Activated T-helper 9 cell treated with anti-CD3 and anti-CD28 coated beads, Interleukin-2, amount 50 U/mL, for 16 hours (primary cell): ENCODE results near the gene LONRF2.

Experiments used
- DNase-seq: peaks from one replicate; pipeline ENCODE4 v3.0.0-alpha.2; 2020; ENCODE audit warnings: low read depth

Gene LONRF2

DNA sequence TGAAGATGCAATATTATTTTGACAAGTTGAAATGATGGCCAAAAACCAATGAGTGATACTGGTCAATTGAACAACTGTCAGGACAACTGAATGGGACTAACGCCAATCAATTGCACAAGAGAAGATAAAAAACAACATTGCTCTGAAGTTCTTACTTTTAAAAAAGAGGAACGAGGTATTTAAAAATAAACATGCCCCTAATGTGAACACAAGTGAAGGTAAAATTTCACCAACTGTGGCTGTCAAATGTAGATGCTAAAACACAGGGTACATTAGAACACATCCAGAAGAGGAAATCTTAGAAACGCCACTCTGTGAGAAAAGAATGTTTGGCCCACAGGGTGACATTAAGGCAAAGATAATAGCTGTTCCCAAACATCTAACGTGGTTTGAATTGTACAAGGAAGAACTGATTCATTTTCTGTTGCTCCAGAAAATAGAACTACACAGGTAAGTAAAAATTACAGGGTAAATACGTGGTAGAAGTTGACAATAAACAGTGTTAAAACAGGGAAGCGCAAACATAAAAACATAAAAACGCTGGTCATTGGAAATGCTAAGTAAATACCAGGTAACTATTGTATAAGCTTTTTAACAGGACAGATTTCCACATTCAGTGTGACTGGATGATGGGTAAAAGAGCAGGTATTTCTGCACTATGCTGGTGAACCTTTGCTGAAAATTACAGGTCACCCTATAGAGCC lies 20.3 kb downstream of the LONRF2 start:
- no peak for DNase-seq

DNA sequence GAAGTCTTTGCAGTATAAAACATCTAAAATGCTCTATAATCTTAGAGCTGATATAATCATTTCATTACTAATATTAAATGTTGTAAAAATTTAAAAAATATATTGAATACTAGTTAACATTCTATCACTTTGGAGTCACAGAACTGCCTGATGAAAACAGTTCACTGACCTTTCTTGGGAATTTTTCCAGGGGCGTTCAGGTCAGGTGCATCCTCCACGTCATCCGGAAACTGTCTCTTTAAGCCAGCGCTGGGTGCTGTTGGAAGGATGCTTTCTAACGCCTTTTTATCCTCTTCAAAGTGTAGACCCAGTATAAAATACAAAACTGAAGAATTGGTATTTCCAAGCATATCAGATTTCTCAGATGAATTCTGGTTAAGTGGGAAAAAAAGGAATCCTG lies 22.8 kb downstream of the LONRF2 start:
- no peak for DNase-seq

DNA sequence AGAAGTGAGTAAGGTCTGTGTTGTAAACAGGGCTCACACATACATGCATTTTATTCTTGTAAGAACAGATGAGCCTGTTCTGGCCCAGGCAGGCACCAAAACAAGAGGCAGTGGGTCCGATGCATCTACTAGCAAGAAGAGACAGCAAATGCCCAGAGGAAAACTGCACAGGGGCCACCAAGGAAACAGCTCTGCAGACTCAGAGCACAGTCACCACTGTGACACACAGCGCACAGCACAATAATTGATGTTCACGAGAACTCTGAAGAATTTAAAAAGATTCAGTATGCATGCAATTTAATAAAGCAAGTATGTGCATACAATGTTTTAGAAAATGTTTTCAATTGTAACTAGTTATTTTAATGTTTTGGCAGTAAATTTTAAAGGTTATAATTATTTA lies 24.8 kb downstream of the LONRF2 start:
- no peak for DNase-seq

DNA sequence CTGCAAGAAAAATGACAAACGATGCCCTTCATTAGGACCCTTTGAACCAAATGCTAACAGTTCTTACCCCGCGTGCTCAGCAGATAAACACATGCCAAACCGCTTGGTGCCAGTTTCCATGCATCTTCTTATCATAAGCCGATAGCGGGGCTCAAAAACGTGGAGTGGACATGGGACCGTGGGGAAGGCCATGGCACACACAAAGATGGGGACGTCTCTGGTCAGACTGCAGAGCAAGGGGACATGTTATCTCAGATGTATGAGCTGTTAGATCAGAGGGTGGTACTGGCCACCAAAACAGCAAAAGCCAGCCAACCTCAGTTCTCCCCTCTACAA lies 28.2 kb downstream of the LONRF2 start:
- no peak for DNase-seq

DNA sequence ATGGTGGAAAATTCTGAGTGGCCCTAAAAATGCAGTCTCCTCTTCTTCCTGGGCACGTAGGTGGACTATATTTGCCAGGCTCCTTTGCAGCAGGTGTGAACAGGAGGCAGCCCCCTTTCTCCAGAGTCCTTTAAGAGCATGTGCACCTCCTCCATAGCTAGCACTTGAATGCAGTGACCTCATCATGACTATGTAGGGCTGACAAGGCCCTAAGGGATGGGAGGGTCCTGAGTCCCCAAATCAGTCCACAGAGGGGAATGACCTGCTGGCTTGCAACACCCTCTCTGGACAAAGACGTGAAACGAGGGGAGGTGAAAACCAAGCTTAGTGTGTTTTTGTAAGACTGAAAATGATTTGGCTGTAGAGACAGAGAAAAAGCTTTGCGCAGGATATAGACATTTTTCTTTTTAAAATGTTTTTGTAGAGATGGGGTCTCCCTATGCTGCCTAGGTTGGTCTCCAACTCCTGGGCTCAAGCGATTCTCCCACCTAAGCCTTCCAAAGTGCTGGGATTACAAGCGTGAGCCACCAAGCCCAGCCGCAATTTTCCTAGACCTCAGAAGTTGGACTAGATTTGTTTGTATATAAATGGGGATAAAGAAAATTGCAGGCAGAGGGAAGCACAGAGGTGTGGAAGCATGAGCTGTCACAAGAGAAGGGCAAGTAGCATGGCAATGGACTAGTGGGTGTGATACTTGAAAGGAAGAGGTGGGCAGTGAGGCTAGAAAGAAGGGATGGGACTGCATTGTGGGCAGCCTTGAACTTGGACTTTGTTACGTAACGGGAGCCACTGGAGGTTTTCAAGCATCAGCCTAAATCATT lies 28.8 kb downstream of the LONRF2 start:
- no peak for DNase-seq

DNA sequence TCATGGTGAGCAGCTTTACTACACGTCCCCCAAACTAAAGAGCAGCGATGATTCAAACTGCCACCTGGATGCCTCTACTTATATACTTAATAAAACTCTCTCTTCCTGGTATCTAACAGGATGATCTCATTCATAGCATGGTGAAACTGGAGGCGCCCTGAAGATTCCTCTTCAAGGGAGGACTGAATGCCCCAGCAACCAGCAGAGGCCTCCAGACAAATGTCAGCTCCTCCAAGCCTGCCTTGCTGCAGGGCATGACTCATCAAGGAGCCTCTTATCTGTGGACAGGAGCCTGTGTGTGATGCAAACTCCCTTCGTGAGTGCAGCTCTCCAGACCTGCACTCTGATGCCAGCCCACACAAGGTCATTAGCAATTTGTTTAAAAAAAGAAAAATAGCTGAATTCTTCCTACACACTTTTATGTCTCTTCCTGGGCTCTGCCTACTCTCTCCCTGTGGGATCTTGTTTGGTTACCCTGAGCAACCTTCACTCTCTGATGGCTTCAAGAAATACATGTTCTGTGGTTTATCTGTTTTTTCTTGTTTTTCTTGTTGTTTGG lies 30.2 kb downstream of the LONRF2 start:
- peak; percentile 5 for DNase-seq

DNA sequence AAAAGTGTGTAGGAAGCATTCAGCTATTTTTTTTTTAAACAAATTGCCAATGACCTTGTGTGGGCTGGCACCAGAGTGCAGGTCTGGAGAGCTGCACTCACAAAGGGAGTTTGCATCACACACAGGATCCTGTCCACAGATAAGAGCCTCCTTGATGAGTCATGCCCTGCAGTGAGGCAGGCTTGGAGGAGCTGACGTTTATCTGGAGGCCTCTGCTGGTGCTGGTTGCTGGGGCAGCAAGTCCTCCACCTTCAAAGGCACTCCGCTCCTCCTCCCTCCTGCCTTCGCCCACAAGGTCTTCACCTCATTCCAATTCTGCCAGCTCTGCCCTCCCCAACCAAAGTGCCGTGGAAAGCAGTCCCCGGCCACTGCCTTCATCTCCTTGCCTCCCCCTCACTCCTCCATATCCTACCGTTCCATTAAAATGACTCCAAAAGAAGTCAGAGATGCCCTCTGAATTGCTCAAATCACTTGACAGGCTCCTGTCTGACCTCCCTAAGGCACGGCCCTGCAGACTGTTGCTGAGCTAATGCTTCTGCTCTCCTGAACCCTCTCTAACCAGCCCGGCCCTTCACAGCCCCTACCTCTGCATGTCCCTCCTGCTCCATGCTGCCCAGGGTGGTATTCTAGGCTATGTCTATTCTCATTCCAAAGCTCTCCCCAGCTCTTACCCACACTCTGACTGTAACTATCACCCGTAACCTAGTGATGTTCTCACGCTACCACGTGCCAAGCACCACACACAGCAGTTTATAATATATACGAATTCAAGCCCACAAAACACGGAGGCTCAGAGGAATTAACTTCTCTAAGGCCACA lies 30.9 kb downstream of the LONRF2 start:
- peak; percentile 25 for DNase-seq

DNA sequence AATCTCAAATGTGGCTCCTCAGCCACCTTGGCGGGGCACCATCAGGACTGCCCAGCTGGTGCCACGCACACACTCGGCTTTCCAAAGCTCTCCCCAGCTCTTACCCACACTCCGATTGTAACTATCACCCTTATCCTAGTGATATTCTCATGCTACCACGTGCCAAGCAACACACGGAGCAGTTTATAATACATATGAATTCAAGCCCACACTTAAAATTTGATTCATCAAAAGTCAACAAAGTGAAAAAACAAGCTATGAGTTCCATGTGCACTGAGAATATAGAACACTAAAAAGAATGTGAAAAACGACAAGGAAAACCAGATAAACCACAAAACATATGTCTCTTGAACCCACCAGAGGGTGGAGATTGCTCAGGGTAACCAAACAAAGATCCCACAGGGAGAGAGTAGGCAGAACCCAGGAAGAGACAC lies 31.6 kb downstream of the LONRF2 start:
- no peak for DNase-seq

DNA sequence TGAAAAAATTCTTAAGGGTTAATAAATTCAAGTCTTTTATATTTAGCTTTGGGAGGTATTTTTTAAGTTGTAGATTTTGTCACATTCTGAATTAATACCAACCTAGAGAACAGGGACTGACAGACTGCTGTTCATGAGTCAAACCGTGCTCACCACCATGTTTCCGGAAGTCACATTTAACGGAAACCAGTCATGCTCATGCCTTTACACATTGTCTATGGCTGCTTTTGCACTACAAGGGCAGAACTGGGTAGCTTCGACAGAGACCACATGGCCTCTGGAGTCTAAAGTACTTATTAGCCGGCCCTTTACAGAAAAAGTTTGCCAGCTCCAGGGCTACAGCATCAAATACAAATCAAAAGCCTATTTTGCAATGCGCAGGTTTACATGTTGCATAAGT lies 33.3 kb downstream of the LONRF2 start:
- DNase-seq, result no peak

DNA sequence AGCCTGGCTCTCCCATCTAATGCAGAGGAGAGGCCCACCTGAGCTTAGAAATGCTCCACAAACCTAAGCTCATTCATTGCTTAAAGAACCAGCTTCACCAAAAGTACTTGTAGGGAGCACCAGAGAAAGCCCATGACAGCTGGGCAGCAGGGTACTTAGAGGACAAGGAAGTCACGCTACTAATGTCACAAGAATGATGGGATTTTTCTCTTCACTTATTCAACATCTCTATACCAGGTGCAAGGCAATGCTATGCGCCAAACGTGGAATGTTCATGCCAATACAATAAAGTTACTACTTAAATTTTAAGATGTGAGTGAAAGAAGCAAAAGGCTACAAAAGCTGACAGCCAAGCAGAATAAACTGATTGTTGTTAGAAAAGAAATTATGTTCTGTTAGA lies 36.0 kb downstream of the LONRF2 start:
- DNase-seq, result no peak

DNA sequence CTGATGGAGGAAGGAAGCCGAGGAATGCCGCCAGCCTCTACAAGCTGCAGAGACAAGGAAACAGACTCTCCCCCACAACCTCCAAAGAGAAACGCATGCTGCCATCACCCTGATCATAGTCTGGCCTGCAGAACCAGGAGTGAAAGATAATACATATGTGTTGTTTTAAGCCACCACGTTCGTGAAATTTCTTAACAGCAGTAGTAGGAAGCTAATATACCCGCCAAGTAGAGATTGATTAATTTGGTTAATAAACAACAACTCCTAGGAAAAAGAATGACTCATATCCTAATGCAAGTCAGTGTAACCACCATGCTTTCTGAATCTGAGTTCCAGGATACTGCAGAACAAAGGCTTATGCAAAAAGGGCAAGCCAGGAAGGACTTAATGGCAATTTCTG lies 36.6 kb downstream of the LONRF2 start:
- DNase-seq, result no peak

DNA sequence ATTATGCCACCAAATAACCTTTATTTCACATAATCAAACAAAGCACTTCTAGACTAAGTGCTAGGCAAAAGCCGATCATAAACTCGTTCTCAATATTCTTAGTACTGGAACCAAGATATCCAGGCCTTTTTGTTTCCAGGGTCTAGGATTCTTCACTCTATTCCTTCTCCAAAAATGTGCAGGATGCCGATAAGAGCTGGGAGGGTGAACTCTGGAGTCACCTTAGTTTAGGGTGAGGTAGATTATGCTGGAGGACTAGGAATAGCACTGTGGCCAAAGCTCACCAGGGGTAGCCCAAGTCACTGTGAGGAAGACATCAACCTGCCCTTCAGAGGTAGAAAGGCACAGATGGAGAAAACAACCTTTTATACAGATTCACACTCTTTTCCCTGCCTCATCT lies 37.3 kb downstream of the LONRF2 start:
- DNase-seq, result no peak

DNA sequence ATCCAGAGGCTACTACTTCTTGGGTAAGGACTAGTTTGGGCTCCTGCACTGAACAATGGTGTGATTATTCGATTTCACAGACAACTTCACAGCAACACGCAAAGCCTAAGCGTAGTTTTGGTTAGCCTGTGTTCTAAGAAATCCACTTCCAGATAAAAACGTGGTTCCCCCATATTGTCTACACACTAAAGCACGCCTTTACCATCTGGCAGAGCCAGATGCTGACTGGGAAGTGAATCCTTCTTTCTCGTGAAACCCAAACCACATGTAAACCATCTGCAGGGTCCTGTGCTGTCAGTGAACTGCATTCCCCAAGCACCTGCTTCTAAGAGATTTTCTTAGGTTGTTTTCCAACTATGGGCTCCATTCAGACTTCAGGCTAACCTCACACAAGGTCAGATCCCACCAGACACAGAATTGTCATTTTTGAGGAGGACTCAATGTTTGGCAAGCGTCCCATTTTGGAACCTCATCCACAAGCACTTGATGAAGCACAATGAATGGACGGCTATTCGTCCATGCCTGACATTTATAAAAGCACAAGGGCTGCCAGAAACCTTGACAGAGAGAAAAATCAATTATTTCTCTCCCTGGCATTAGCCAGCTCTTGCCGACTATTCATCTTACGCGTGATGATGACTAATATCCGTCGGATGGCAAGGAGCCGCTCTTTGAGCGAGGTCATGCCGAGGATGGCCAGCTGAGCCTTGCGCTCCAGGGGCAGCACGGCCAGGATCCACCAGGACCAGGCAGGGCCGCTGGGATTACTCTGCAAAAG lies 38.4 kb downstream of the LONRF2 start:
- DNase-seq, result no peak

DNA sequence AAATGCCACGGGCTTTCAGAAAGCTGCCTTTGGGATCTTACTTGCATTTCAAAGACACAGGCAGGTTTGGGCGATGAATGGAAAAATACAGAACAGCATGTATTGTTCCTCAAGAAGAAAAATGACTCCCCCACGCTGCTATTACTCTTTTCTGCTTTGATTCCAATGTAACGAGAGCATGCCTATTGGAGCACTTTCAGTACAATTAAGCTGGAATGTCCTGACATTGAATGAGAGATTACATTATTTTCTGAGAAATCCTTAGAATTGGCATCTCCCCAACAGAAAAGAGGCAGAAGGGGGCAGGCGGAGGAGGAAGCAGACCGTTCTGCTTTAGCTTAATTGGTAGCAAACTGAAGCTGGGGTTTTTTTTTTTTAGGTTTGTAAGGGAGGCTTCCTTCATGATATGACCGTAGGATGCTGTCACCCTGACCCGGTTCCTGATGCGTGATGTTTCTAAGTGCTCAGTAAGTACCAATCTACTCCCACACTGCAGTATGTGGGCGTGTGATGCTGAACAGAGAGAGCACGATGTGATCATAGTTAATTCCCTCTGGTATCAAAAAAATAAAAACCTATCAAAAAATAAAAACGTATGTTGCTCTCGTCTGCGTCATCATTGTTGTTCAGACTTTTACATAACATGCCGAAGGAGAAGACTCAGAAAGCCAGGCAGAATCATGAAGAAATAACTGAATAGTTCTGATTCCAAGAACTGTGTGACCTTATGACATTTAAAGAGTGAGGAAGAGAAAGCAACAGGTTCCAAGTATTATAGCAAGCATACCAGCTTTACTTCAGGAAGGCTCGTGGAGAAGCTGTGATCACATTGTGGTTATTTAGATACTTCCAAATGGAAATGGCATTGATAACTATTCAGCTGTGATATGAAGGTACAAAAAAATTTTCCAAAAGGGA lies 40.5 kb downstream of the LONRF2 start:
- DNase-seq, result no peak

DNA sequence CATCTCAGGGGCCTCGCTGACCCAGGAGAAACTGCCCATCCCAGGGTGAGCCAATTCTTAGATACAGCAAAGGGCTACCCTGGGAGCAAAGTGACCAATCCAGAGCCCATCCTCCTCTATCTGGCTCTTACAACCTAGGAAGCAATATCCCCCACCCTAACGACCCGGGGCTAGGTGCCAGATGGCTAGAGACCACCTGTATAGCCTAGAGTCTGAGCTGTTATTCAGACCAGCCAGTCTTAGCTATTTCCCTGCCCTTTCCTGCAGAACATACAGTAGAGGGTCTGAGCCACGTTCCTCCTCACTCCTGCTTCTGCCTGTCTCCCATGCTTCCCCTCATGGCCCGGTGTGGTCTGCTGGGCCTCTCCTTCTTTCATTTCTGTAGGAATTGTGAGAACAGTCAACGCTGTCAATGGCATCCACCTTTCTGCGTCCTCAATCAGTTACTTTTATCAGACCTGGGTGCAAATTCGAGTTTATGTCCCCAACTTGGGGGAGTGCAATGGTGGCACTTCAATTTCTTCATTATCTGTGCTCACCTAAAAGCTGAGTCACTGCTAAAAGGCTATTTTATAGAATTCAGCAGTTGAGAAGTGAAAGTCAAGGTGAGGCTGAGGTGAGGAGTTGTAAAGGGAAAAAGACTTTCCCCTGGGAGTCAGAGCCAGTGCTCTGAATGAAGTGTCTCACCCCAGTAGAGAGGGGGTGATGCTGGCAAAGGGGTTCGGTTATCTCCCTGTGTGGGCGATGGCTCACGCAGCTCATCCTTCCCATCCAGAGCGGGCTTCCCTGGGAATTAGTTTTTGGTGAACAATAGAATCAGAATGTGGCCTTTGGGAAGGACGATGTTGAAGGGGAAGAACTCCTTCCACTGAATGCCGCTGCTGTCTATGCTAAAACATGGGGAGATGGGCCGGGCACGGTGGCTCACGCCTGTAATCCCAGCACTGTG lies 42.4 kb downstream of the LONRF2 start:
- no peak for DNase-seq

DNA sequence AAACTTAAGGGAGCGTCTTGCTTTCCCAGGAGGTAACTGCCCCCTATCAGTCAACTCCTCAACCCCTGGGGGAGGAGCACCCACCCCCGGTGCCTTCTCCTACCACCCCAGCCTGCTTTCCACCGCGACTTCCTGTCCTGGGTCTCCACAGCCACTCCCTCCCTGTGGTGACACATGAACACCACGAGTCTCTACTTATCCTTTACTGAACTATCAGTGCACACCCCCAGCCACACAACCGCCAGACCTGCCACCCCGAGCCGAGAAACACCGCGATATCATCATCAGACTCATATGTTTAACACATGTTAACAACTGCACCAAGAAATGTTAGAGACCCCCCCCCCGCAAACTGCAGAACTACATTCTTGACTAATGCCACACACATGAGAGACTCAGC lies 43.3 kb downstream of the LONRF2 start:
- no peak for DNase-seq

DNA sequence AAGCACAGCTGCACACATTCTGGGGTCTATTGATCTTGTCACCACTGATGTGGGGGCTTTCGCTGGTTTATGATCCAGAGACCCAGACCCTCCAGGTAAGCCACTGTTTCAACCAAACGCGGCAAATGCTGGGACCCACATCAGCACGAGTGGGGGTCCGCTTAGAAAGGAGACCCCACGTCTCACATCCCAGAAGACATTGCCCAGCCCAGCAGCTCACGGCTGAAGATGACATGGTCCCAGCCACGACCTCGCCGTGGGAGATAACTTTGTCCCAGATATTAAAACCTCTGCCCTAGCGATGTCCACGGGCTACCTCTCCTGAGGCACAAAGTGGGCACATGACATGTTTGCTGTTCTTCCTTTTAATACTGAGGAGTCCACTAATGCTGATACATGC lies 43.8 kb downstream of the LONRF2 start:
- DNase-seq, result no peak

DNA sequence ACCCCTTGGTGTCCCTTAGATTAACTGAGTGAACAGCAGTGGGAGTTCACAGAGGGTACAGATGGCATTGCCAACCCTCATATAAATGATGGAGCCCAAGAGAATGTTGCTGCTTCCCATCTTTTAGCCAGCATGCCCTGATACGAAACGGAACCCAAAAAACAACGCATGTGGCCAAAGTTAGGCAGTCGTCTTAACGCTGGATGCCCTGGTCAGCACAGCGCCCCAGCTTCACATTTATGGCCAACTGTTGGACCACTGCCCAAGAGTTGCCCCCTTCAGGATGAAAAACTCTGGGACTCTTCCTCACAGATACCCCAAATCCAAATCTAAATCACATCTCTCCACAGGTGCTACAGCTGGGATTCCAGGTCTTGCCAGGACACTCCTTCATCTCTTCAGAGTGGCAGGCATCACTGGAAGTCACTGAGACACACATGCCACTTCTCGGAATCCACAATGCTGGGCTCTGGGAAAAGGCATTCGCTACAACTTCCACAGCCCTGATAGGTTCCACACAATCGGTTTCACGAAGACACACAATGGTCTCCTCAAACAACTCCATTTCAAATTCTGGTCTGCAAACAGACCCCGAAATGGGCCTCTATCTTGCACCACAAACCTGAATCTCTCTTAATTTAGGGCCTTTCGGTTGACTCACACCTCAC lies 44.6 kb downstream of the LONRF2 start:
- DNase-seq, result no peak

DNA sequence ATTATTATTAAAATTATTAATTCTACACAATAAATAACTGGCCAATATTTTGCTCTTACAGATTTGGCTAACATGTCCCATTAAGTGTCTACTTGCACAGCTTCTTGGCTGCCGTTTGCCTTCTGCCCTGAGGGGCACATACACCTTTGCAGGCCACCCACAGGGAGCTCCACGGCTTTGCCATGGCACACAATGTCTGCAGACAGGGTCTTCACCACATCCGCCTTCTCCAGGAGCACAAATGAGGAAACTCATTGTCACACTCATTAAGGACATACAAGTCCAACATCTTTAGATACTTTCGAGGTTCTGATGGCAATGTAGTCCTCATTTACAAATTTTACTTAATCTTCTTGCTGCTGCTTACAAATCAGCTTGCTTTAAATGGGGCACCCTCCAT lies 45.6 kb downstream of the LONRF2 start:
- DNase-seq, result no peak
